ENCODE data around the gene COX7B. TPM values are rescaled to one million over a fixed set of nuclear protein-coding genes. Genes with fewer than 3 reads are reported as not detected.
"Not testable (repeated sequence)": the region's sequence is repeated elsewhere in the genome, so short reads cannot be mapped to it uniquely, and the experiment has no call there.

Gene COX7B
- polyA plus RNA-seq, 1 experiment: 835 TPM

- Histone ChIP-seq H3K27ac (ENCODE audit: low read depth, low read length) (no peak overlapping the region), H3K9me3 (ENCODE audit: control insufficient read depth, insufficient read depth, low read length) (no peaks in the 10 kb centered on the region), H3K27me3 (ENCODE audit: control insufficient read depth, insufficient read depth, low read length) (no peaks in the 10 kb centered on the region), H3K4me3 (ENCODE audit: low read depth, low read length) (no peak overlapping the region)
- POLR2A ChIA-PET: no interaction called here
- TF ChIP-seq CTCF (IDR thresholded peaks at IDR 0.05; ENCODE audit: low read depth, low read length): no peak
- CTCF ChIA-PET: no interaction called here
- DNase-seq (ENCODE audit: low read depth, low spot score): no peak
Measured at GRCh38 chrX:77938083-77938680, 38.9 kb downstream of the COX7B start.

- DNase-seq (ENCODE audit: low read depth, low spot score); CTCF ChIA-PET; H3K27me3 ChIP-seq (ENCODE audit: control insufficient read depth, insufficient read depth, low read length); POLR2A ChIA-PET; H3K27ac ChIP-seq (ENCODE audit: low read depth, low read length); H3K4me3 ChIP-seq (ENCODE audit: low read depth, low read length); H3K9me3 ChIP-seq (ENCODE audit: control insufficient read depth, insufficient read depth, low read length): not testable (repeated sequence)
Measured at GRCh38 chrX:77945031-77945430, 45.8 kb downstream of the COX7B start.

- H3K27me3 ChIP-seq (ENCODE audit: control insufficient read depth, insufficient read depth, low read length): no peaks in the 10 kb centered on the region
- no peak for TF ChIP-seq CTCF (IDR thresholded peaks at IDR 0.05; ENCODE audit: low read depth, low read length)
- no peaks in the 10 kb centered on the region for H3K9me3 ChIP-seq (ENCODE audit: control insufficient read depth, insufficient read depth, low read length)
- POLR2A ChIA-PET: no interaction called here
- H3K4me3 ChIP-seq (ENCODE audit: low read depth, low read length): no peak overlapping the region
- DNase-seq (ENCODE audit: low read depth, low spot score): no peak
- H3K27ac ChIP-seq (ENCODE audit: low read depth, low read length): no peak overlapping the region
- CTCF ChIA-PET: no interaction called here
Measured at GRCh38 chrX:77945910-77946545, 46.8 kb downstream of the COX7B start.

- H3K27ac ChIP-seq (ENCODE audit: low read depth, low read length): no peak overlapping the region
- ChIA-PET POLR2A (no interaction called here), CTCF (no interaction called here)
- DNase-seq (ENCODE audit: low read depth, low spot score): no peak
- H3K4me3 ChIP-seq (ENCODE audit: low read depth, low read length): no peak overlapping the region
- no peaks in the 10 kb centered on the region for H3K27me3 ChIP-seq (ENCODE audit: control insufficient read depth, insufficient read depth, low read length)
- no peak for TF ChIP-seq CTCF (IDR thresholded peaks at IDR 0.05; ENCODE audit: low read depth, low read length)
- H3K9me3 ChIP-seq (ENCODE audit: control insufficient read depth, insufficient read depth, low read length): no peaks in the 10 kb centered on the region
Measured at GRCh38 chrX:77946571-77946970, 47.3 kb downstream of the COX7B start.

- CTCF ChIA-PET: no interaction called here
- H3K27ac ChIP-seq (ENCODE audit: low read depth, low read length): no peak overlapping the region
- H3K9me3 ChIP-seq (ENCODE audit: control insufficient read depth, insufficient read depth, low read length): no peaks in the 10 kb centered on the region
- no peak overlapping the region for H3K4me3 ChIP-seq (ENCODE audit: low read depth, low read length)
- POLR2A ChIA-PET: no interaction called here
- no peak for TF ChIP-seq CTCF (IDR thresholded peaks at IDR 0.05; ENCODE audit: low read depth, low read length)
- DNase-seq (ENCODE audit: low read depth, low spot score): no peak
- no peaks in the 10 kb centered on the region for H3K27me3 ChIP-seq (ENCODE audit: control insufficient read depth, insufficient read depth, low read length)
Measured at GRCh38 chrX:77949840-77950239, 50.6 kb downstream of the COX7B start.

All from AG04450 (cell line).